Measurements from ENCODE around the gene TCERG1L. TPM values are rescaled to one million over a fixed set of nuclear protein-coding genes. Genes with fewer than 3 reads are reported as not detected.

Gene TCERG1L
- total RNA-seq, 1 experiment from 2014 or later: not detected

GRCh38 chr10:131218811-131219583, 92.5 kb downstream of the TCERG1L start:
- Mint-ChIP-seq H3K36me3 (ENCODE audit: insufficient read depth, unreplicated experiment) (no peaks in the 10 kb centered on the region), H3K27ac (ENCODE audit: unreplicated experiment) (no peak overlapping the region), H3K4me3 (ENCODE audit: low read depth, unreplicated experiment) (no peak overlapping the region), H3K4me1 (ENCODE audit: low read depth, unreplicated experiment) (no peaks in the 10 kb centered on the region), H3K9me3 (ENCODE audit: low read depth, unreplicated experiment) (peaks cover 11% of the 10 kb centered on the region), H3K27me3 (ENCODE audit: unreplicated experiment) (no peaks in the 10 kb centered on the region)
- TF ChIP-seq CTCF (IDR thresholded peaks at IDR 0.05; ENCODE audit: unreplicated experiment): no peak
- intact Hi-C loops (cut with micrococcal nuclease; ENCODE audit: unreplicated experiment): no loop called here
- BruUV-seq (replicated peaks): no TSS peak
- no peak for DNase-seq
- CTCF ChIA-PET: no interaction called here

GRCh38 chr10:131216681-131217230, 94.8 kb downstream of the TCERG1L start:
- intact Hi-C loops (cut with micrococcal nuclease; ENCODE audit: unreplicated experiment): no loop called here
- H3K27ac Mint-ChIP-seq (ENCODE audit: unreplicated experiment): no peak overlapping the region
- no peaks in the 10 kb centered on the region for H3K27me3 Mint-ChIP-seq (ENCODE audit: unreplicated experiment)
- no peak overlapping the region for H3K4me3 Mint-ChIP-seq (ENCODE audit: low read depth, unreplicated experiment)
- DNase-seq: no peak
- no peak for TF ChIP-seq CTCF (IDR thresholded peaks at IDR 0.05; ENCODE audit: unreplicated experiment)
- CTCF ChIA-PET: interaction anchor here (0.5 kb wide), 1 partner anchor 234 kb away, joined by 3 read pairs; no protein-coding TSS in a partner anchor
- peaks cover 7% of the 10 kb centered on the region for H3K9me3 Mint-ChIP-seq (ENCODE audit: low read depth, unreplicated experiment)
- no peaks in the 10 kb centered on the region for H3K36me3 Mint-ChIP-seq (ENCODE audit: insufficient read depth, unreplicated experiment)
- no peaks in the 10 kb centered on the region for H3K4me1 Mint-ChIP-seq (ENCODE audit: low read depth, unreplicated experiment)
- no TSS peak for BruUV-seq (replicated peaks)

- CTCF ChIA-PET: interaction anchor here (0.5 kb wide), 1 partner anchor 235 kb away, joined by 3 read pairs; no protein-coding TSS in a partner anchor
- no peak for DNase-seq
- Mint-ChIP-seq H3K4me3 (ENCODE audit: low read depth, unreplicated experiment) (no peak overlapping the region), H3K4me1 (ENCODE audit: low read depth, unreplicated experiment) (no peaks in the 10 kb centered on the region), H3K36me3 (ENCODE audit: insufficient read depth, unreplicated experiment) (no peaks in the 10 kb centered on the region), H3K9me3 (ENCODE audit: low read depth, unreplicated experiment) (peaks cover 7% of the 10 kb centered on the region), H3K27ac (ENCODE audit: unreplicated experiment) (no peak overlapping the region), H3K27me3 (ENCODE audit: unreplicated experiment) (no peaks in the 10 kb centered on the region)
- BruUV-seq (replicated peaks): no TSS peak
- intact Hi-C loops (cut with micrococcal nuclease; ENCODE audit: unreplicated experiment): no loop called here
- TF ChIP-seq CTCF (IDR thresholded peaks at IDR 0.05; ENCODE audit: unreplicated experiment): no peak
Observed at GRCh38 chr10:131215776-131216175, 95.7 kb downstream of the TCERG1L start.

GRCh38 chr10:131214521-131215244, 96.8 kb downstream of the TCERG1L start:
- CTCF ChIA-PET: no interaction called here
- Mint-ChIP-seq H3K4me1 (ENCODE audit: low read depth, unreplicated experiment) (no peaks in the 10 kb centered on the region), H3K36me3 (ENCODE audit: insufficient read depth, unreplicated experiment) (no peaks in the 10 kb centered on the region), H3K27me3 (ENCODE audit: unreplicated experiment) (no peaks in the 10 kb centered on the region), H3K4me3 (ENCODE audit: low read depth, unreplicated experiment) (no peak overlapping the region), H3K27ac (ENCODE audit: unreplicated experiment) (no peak overlapping the region), H3K9me3 (ENCODE audit: low read depth, unreplicated experiment) (peaks cover 7% of the 10 kb centered on the region)
- BruUV-seq (replicated peaks): no TSS peak
- intact Hi-C loops (cut with micrococcal nuclease; ENCODE audit: unreplicated experiment): no loop called here
- DNase-seq: no peak
- TF ChIP-seq CTCF (IDR thresholded peaks at IDR 0.05; ENCODE audit: unreplicated experiment): no peak

Measured in Calu3 (cell line).